ENCODE data around the gene FLCN.

The FLCN gene

DNA sequence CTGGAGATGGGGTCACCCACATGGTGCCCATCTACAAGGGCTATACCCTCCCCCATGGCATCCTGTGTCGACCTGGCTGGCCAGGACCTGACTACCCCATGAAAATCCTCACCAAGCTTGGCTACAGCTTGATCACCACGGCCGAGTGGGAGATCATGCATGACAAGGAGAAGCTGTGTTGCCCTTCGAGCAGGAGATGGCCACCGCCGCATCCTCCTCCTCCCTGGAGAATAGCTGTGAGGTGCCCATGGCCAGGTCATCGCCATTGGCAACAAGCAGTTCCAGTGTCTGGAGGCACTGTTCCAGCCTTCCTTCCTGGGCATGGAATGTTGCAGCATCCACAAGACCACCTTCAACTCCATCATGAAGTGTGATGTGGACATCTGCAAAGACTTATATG is 5.3 kb upstream of the FLCN start:
- DNase-seq (ENCODE audit: low read depth), result no peak
- TF ChIP-seq, protein P1, sequence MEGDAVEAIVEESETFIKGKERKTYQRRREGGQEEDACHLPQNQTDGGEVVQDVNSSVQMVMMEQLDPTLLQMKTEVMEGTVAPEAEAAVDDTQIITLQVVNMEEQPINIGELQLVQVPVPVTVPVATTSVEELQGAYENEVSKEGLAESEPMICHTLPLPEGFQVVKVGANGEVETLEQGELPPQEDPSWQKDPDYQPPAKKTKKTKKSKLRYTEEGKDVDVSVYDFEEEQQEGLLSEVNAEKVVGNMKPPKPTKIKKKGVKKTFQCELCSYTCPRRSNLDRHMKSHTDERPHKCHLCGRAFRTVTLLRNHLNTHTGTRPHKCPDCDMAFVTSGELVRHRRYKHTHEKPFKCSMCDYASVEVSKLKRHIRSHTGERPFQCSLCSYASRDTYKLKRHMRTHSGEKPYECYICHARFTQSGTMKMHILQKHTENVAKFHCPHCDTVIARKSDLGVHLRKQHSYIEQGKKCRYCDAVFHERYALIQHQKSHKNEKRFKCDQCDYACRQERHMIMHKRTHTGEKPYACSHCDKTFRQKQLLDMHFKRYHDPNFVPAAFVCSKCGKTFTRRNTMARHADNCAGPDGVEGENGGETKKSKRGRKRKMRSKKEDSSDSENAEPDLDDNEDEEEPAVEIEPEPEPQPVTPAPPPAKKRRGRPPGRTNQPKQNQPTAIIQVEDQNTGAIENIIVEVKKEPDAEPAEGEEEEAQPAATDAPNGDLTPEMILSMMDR (IDR thresholded peaks at IDR 0.05; ENCODE audit: low read depth, low read length), result no peak
- TF ChIP-seq POLR2A (IDR thresholded peaks at IDR 0.05; ENCODE audit: extremely low read depth, insufficient read length) (no peak), MAX (IDR thresholded peaks at IDR 0.05; ENCODE audit: low read depth, low read length) (no peak), MYC (IDR thresholded peaks at IDR 0.05; ENCODE audit: low read depth, low read length) (no peak)
- no peak overlapping the region for H3K4me3 ChIP-seq (ENCODE audit: low read depth, low read length)

GRCh38 chr17:17241656-17242055 is 4.7 kb upstream of the FLCN start:
- TF ChIP-seq MYC (IDR thresholded peaks at IDR 0.05; ENCODE audit: low read depth, low read length), result no peak
- no peak for TF ChIP-seq POLR2A (IDR thresholded peaks at IDR 0.05; ENCODE audit: extremely low read depth, insufficient read length)
- TF ChIP-seq MAX (IDR thresholded peaks at IDR 0.05; ENCODE audit: low read depth, low read length), result no peak
- TF ChIP-seq, protein P1 (IDR thresholded peaks at IDR 0.05; ENCODE audit: low read depth, low read length), result no peak

DNA sequence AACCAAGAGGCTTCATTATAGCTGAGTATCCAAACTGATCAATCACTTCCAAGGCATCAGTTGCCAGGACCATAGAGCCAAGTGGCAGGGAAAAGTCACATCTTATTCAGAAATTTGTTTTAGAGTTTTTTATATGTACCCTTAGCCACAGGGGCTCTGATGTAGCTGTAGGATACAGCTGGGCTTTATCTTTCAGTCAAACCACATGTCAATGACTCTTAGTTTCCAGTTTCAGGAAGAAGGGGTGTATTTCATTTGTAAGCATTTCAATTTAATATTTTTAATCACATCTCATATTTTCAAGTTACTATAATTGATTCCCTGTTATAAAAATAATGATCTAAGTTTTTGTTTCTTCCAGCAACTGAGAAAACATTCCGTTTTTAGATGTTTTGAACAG is 2.9 kb upstream of the FLCN start:
- no peak for DNase-seq (ENCODE audit: low read depth)

More at GRCh38 chr17:17241656-17242055, 4.7 kb upstream of the FLCN start:
- no peak for DNase-seq (ENCODE audit: low read depth)
- H3K4me3 ChIP-seq (ENCODE audit: low read depth, low read length), result no peak overlapping the region

DNA sequence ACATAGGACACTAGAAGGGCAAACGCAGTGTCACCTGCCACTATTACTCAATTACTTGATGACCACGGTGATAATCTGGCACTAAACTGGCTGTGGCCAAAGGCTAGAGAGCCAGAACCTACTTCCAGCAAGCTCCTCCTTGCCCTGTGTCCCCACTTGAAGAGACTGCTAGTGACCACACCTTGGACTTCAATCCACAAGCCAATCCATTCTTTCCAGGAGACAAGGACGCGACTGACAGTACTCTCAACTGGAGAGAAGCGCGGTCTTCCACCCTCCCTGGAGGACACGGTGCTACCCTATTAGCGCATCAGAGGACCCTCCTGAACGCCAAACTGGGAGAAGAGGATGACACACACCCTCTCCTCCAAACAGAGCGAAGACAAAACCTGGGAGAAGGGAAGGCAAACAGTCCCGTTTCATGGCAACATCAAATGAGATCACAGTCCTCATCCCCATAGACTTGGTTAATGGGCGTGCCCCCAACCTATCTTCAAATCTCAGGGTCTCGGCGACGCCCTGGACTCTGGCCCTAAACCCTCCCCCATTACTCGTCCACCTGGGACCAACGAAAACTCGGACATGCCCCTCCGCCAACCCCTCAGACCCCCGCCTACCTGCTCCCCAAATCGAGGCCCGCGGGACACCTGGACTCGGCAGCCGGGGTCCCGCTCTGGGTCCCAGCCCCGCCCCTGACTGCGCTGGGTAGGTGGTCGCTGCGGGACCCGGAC is 508 bp downstream of the FLCN start:
- DNase-seq (ENCODE audit: low read depth), result peak; percentile 33
- peak overlapping the region; percentile 91 for H3K4me3 ChIP-seq (ENCODE audit: low read depth, low read length)
- TF ChIP-seq POLR2A (IDR thresholded peaks at IDR 0.05; ENCODE audit: extremely low read depth, insufficient read length), result no peak
- no peak for TF ChIP-seq MYC (IDR thresholded peaks at IDR 0.05; ENCODE audit: low read depth, low read length)
- TF ChIP-seq MAX (IDR thresholded peaks at IDR 0.05; ENCODE audit: low read depth, low read length), result no peak
- TF ChIP-seq, protein P1 (IDR thresholded peaks at IDR 0.05; ENCODE audit: low read depth, low read length), result no peak

More for the DNA sequence above, 2.9 kb upstream of the FLCN start:
- H3K4me3 ChIP-seq (ENCODE audit: low read depth, low read length), result no peak overlapping the region
- TF ChIP-seq MYC (IDR thresholded peaks at IDR 0.05; ENCODE audit: low read depth, low read length), result no peak
- no peak for TF ChIP-seq MAX (IDR thresholded peaks at IDR 0.05; ENCODE audit: low read depth, low read length)
- no peak for TF ChIP-seq POLR2A (IDR thresholded peaks at IDR 0.05; ENCODE audit: extremely low read depth, insufficient read length)
- TF ChIP-seq, protein P1 (IDR thresholded peaks at IDR 0.05; ENCODE audit: low read depth, low read length), result no peak

- TF ChIP-seq POLR2A (IDR thresholded peaks at IDR 0.05; ENCODE audit: extremely low read depth, insufficient read length) (no peak), MAX (IDR thresholded peaks at IDR 0.05; ENCODE audit: low read depth, low read length) (no peak), MYC (IDR thresholded peaks at IDR 0.05; ENCODE audit: low read depth, low read length) (no peak)
- TF ChIP-seq, protein P1 (IDR thresholded peaks at IDR 0.05; ENCODE audit: low read depth, low read length), result no peak
- peak; percentile 25 for DNase-seq (ENCODE audit: low read depth)
- H3K4me3 ChIP-seq (ENCODE audit: low read depth, low read length), result peak overlapping the region; percentile 91
Measured at GRCh38 chr17:17235212-17236174, 1.5 kb downstream of the FLCN start.

All from NB4 (cell line).